ENCODE data around the gene KBTBD2. TPM values are rescaled to one million over a fixed set of nuclear protein-coding genes. Genes with fewer than 3 reads are reported as not detected.

Gene KBTBD2
- polyA plus RNA-seq, 2 of the 4 experiments (the other 2 are of a cell fraction): 24.2 to 43.0 TPM

- ChIA-PET CTCF (interaction anchor here (0.6 to 1.1 kb wide), 3 partner anchors 11 to 90 kb away, joined by 3 to 4 read pairs (median 3); no protein-coding TSS in a partner anchor), POLR2A (no interaction called here)
- FAIRE-seq: no peak
- ATAC-seq: peak in 1 of 2 experiments; percentile 61; a peak in 2 of 6 replicates
- 92% methylated on average over 3 of the region's 3 CpGs for WGBS (ENCODE audit: missing lambda C conversion rate)
- H3K4me2 ChIP-seq: no peak overlapping the region
- no peak overlapping the region for H3K27ac ChIP-seq
- no peak overlapping the region for H3K4me3 ChIP-seq
- no peak for DNase-seq (ENCODE audit: low read depth in 1 of 2, low spot score in 1 of 2)
- H3K4me1 ChIP-seq: peaks cover 9% of the 10 kb centered on the region; the same call in 1 of the 3 replicates
- 0 out of 5 replicates have a peak, but pooled peaks of 1 of the 2 experiments have one; percentile 1 for TF ChIP-seq RAD21 (conservative IDR thresholded peaks at IDR 0.05 in 1 of 2, IDR thresholded peaks at IDR 0.05 in 1 of 2)
- TF ChIP-seq, protein P1, sequence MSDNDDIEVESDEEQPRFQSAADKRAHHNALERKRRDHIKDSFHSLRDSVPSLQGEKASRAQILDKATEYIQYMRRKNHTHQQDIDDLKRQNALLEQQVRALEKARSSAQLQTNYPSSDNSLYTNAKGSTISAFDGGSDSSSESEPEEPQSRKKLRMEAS (IDR thresholded peaks at IDR 0.05): no peak
- no peaks in the 10 kb centered on the region for H3K9me3 ChIP-seq
Measured at GRCh38 chr7:32936689-32937088, 45.1 kb upstream of the KBTBD2 start.

GRCh38 chr7:32935558-32935957 lies 44.0 kb upstream of the KBTBD2 start:
- FAIRE-seq (no peak), ATAC-seq (no peak), DNase-seq (ENCODE audit: low read depth in 1 of 2, low spot score in 1 of 2) (no peak)
- TF ChIP-seq RCOR1 (IDR thresholded peaks at IDR 0.05; ENCODE audit: low read depth, low read length) (no peak), MAFK (IDR thresholded peaks at IDR 0.05; ENCODE audit: partially characterized antibody) (peak; percentile 52)
- Histone ChIP-seq H3K9me3 (no peaks in the 10 kb centered on the region), H3K4me2 (no peak overlapping the region), H3K27ac (no peak overlapping the region), H3K4me3 (no peak overlapping the region), H3K4me1 (peaks cover 9% of the 10 kb centered on the region; the same call in 1 of the 3 replicates)
- CTCF ChIA-PET: no interaction called here
- 90% methylated on average over 1 of the region's 1 CpG for WGBS (ENCODE audit: missing lambda C conversion rate)
- POLR2A ChIA-PET: no interaction called here

DNA sequence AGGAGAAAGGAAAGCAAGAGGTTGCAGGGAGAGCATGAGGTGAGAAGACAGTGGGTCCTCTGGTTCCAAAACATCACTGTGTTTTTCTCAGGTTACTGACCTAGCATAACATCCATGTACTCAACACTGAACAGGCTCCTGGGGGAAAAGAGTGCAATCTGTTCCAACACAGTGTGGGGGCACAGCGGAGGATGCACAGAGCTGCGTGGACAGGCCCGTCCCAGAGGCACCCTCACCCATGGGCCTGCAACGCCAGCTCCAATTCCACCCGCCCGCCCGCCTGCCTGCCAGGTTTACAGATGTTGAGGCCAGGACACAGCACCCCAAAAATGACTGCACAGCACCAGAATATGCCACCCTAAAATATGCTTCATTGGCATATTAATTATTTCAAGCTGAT lies 38.8 kb upstream of the KBTBD2 start:
- Histone ChIP-seq H3K4me1 (no peaks in the 10 kb centered on the region), H3K9me3 (no peaks in the 10 kb centered on the region), H3K4me2 (no peak overlapping the region), H3K4me3 (no peak overlapping the region), H3K27ac (no peak overlapping the region)
- WGBS (ENCODE audit: missing lambda C conversion rate): 93% methylated on average over 6 of the region's 7 CpGs
- no peak for FAIRE-seq
- CTCF ChIA-PET: interaction anchor here (2.4 kb wide), 1 partner anchor 13 kb away, joined by 7 read pairs; no protein-coding TSS in a partner anchor
- no peak for DNase-seq (ENCODE audit: low read depth in 1 of 2, low spot score in 1 of 2)
- TF ChIP-seq FOXS1 (CRISPR knock-in tag; IDR thresholded peaks at IDR 0.05) (no peak), GATA3 (IDR thresholded peaks at IDR 0.05; ENCODE audit: borderline replicate concordance) (no peak), MAFK (IDR thresholded peaks at IDR 0.05; ENCODE audit: partially characterized antibody) (peak; percentile 35)
- TF ChIP-seq, protein P2, sequence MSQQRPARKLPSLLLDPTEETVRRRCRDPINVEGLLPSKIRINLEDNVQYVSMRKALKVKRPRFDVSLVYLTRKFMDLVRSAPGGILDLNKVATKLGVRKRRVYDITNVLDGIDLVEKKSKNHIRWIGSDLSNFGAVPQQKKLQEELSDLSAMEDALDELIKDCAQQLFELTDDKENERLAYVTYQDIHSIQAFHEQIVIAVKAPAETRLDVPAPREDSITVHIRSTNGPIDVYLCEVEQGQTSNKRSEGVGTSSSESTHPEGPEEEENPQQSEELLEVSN (IDR thresholded peaks at IDR 0.05; ENCODE audit: borderline replicate concordance, low read depth): no peak
- no peak for ATAC-seq
- POLR2A ChIA-PET: no interaction called here

- Histone ChIP-seq H3K4me1 (no peaks in the 10 kb centered on the region), H3K4me2 (no peak overlapping the region), H3K9me3 (no peaks in the 10 kb centered on the region), H3K27ac (no peak overlapping the region), H3K4me3 (no peak overlapping the region)
- ChIA-PET CTCF (interaction anchor here (1.0 to 2.4 kb wide), 2 partner anchors 9 to 13 kb away, joined by 3 to 7 read pairs; no protein-coding TSS in a partner anchor), POLR2A (no interaction called here)
- DNase-seq (ENCODE audit: low read depth in 1 of 2, low spot score in 1 of 2): no peak
- FAIRE-seq: no peak
- WGBS (ENCODE audit: missing lambda C conversion rate): 94% methylated on average over 13 of the region's 13 CpGs
- no peak for ATAC-seq
- TF ChIP-seq, protein P3, sequence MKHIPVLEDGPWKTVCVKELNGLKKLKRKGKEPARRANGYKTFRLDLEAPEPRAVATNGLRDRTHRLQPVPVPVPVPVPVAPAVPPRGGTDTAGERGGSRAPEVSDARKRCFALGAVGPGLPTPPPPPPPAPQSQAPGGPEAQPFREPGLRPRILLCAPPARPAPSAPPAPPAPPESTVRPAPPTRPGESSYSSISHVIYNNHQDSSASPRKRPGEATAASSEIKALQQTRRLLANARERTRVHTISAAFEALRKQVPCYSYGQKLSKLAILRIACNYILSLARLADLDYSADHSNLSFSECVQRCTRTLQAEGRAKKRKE (CRISPR knock-in tag; IDR thresholded peaks at IDR 0.05; ENCODE audit: low read depth): no peak
- no peak for TF ChIP-seq HDAC2 (IDR thresholded peaks at IDR 0.05)
Measured at GRCh38 chr7:32929430-32930143, 38.0 kb upstream of the KBTBD2 start.

DNA sequence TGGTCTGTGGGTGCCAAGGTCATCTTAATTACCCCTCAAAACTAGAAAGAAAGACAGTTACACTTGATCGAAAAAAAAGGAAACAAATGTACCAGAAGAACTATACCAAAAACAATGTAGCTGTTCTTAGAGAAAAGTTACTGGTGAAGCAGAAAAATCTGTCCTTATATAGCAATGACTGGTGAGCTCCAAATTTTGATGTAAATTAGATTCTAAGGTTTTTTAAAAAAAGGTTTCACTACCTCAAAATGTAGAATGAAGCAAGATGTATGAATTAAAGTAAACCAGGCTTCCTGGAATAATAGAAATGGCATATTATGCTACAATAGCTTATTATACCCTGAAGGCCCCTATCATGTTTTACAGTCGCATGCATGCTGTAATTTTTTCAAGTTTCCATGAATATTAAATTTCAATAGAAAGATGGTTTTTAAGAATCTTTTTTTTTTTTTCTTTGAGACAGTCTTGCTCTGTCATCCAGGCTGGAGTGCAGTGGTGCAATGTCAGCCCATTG lies 37.3 kb upstream of the KBTBD2 start:
- ATAC-seq (no peak), FAIRE-seq (no peak), DNase-seq (ENCODE audit: low read depth in 1 of 2, low spot score in 1 of 2) (no peak)
- Histone ChIP-seq H3K4me3 (no peak overlapping the region), H3K4me1 (no peaks in the 10 kb centered on the region), H3K4me2 (no peak overlapping the region), H3K9me3 (no peaks in the 10 kb centered on the region), H3K27ac (no peak overlapping the region)
- ChIA-PET POLR2A (interaction anchor here (0.6 kb wide), 1 partner anchor 38 kb away, joined by 3 read pairs; no protein-coding TSS in a partner anchor), CTCF (interaction anchor here (0.6 to 2.4 kb wide), 5 partner anchors 10 to 1048 kb away, joined by 3 to 7 read pairs (median 3); no protein-coding TSS in a partner anchor)
- 88% methylated on average over 2 of the region's 2 CpGs for WGBS (ENCODE audit: missing lambda C conversion rate)
- no peak for TF ChIP-seq ELK1 (IDR thresholded peaks at IDR 0.05; ENCODE audit: low read depth, low read length)
- TF ChIP-seq, protein P2 (IDR thresholded peaks at IDR 0.05; ENCODE audit: borderline replicate concordance, low read depth): no peak
- no peak for TF ChIP-seq EHMT2 (IDR thresholded peaks at IDR 0.05; ENCODE audit: low read depth)
- no peak for TF ChIP-seq REST (IDR thresholded peaks at IDR 0.05)
- TF ChIP-seq, protein P4, sequence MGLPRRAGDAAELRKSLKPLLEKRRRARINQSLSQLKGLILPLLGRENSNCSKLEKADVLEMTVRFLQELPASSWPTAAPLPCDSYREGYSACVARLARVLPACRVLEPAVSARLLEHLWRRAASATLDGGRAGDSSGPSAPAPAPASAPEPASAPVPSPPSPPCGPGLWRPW (IDR thresholded peaks at IDR 0.05): no peak
- no peak for TF ChIP-seq FOXS1 (CRISPR knock-in tag; IDR thresholded peaks at IDR 0.05)
- TF ChIP-seq GATA3 (IDR thresholded peaks at IDR 0.05; ENCODE audit: borderline replicate concordance): no peak
- TF ChIP-seq RCOR1 (IDR thresholded peaks at IDR 0.05; ENCODE audit: low read depth, low read length): no peak
- no peak for TF ChIP-seq NPAS2 (CRISPR knock-in tag; IDR thresholded peaks at IDR 0.05; ENCODE audit: borderline replicate concordance)
